Measurements from ENCODE around the gene ITPRID2.
A peak's percentile ranks its signal among the peaks of the same experiment; 100 is the strongest.

DNA sequence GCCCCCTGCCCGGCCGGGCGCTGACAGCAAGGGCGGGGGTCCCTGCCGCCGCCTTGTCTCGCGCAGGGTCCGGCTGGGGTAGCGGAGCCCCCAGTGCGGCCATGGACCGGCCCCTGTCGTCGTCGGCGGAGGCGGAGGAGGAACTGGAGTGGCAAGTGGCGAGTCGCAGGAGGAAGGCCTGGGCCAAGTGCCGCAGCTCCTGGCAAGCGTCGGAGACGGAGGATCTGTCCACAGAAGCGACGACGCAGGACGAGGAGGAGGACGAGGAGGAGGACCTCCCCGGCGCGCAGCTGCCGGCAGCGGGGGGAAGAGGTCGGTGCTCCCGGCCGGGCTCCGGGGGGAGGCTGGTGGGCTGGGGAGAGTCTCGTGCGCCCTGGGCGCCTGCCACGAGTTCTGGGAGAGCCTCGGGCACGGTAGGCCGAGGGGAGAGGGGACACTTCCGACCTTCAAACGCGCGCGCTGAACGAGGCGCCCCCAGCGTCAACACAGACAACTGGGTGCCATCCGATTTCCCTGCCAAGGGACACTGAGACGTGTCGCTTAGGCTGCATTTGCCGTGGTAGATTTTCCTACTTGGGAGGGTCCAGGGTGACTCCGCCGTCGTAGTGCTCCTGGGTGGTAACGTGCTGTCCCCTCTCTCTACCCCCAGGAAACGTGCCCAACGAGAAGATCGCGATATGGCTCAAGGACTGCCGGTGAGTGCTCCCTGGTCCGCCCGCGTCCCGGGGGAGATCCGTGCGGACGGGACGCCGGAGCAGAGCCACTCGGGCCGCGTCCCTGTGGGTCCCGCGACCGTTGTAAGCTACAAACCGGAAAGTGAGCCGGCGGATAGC, 652 bp downstream of the ITPRID2 start:
- TF ChIP-seq, protein P1, sequence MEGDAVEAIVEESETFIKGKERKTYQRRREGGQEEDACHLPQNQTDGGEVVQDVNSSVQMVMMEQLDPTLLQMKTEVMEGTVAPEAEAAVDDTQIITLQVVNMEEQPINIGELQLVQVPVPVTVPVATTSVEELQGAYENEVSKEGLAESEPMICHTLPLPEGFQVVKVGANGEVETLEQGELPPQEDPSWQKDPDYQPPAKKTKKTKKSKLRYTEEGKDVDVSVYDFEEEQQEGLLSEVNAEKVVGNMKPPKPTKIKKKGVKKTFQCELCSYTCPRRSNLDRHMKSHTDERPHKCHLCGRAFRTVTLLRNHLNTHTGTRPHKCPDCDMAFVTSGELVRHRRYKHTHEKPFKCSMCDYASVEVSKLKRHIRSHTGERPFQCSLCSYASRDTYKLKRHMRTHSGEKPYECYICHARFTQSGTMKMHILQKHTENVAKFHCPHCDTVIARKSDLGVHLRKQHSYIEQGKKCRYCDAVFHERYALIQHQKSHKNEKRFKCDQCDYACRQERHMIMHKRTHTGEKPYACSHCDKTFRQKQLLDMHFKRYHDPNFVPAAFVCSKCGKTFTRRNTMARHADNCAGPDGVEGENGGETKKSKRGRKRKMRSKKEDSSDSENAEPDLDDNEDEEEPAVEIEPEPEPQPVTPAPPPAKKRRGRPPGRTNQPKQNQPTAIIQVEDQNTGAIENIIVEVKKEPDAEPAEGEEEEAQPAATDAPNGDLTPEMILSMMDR (IDR thresholded peaks at IDR 0.05), result peak in 1 of 6 experiments; percentile 2
- peak in 1 of 4 donors; percentile 45 for TF ChIP-seq POLR2A (IDR thresholded peaks at IDR 0.05)
